ENCODE results near the gene TPM1.

The TPM1 gene

GRCh38 chr15:63080634-63081250 lies 38.2 kb downstream of the TPM1 start:
- DNase-seq (ENCODE audit: low read depth): no peak
- no peak overlapping the region for H3K4me3 ChIP-seq (ENCODE audit: low read depth, low read length)
- TF ChIP-seq CTCF (conservative IDR thresholded peaks at IDR 0.05; ENCODE audit: low read depth, low read length): no peak

GRCh38 chr15:63082366-63082765 lies 39.8 kb downstream of the TPM1 start:
- no peak for TF ChIP-seq CTCF (conservative IDR thresholded peaks at IDR 0.05; ENCODE audit: low read depth, low read length)
- DNase-seq (ENCODE audit: low read depth): no peak
- no peak overlapping the region for H3K4me3 ChIP-seq (ENCODE audit: low read depth, low read length)

DNA sequence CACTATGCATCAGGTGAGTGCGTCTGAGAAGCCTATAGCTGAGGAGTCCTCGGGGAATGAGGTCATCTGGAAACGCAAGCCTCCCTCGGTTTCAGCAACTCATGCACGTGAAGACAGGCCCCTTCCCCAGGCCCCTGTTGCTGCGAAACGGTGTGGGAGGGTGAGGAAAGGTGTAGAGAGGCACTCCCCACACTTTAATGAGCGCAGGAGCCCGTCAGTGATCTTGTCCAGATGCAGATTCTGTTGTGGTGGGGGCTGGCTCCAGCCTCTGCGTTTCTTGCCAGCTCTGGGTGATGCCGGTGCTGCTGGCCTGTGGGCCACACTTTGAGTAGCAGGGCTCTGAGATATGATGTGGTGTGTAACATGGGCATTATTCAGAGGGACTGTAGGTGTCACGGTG lies 40.5 kb downstream of the TPM1 start:
- no peak for DNase-seq (ENCODE audit: low read depth)
- no peak for TF ChIP-seq CTCF (conservative IDR thresholded peaks at IDR 0.05; ENCODE audit: low read depth, low read length)
- no peak overlapping the region for H3K4me3 ChIP-seq (ENCODE audit: low read depth, low read length)

DNA sequence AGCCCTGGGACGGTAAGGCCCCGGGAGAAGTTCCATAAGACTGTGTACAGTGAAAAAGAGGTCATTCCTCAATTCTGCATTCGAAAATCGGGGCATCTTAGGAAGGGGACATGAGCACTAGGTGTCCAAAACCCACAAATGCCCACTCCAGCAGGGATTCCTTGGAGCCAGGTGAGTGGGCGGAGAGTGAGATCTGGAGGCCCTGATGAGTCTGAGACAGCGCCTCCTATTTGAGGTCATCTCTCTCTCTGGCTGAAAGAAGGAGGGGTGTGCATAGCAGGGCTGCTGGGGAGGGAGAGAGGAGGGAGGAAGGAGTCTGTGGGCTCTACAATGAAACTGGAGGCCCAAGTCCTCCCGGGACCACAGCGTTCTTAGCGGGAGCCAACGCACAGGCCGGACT lies 41.0 kb downstream of the TPM1 start:
- no peak overlapping the region for H3K4me3 ChIP-seq (ENCODE audit: low read depth, low read length)
- no peak for TF ChIP-seq CTCF (conservative IDR thresholded peaks at IDR 0.05; ENCODE audit: low read depth, low read length)
- DNase-seq (ENCODE audit: low read depth): no peak

- DNase-seq (ENCODE audit: low read depth): no peak
- H3K4me3 ChIP-seq (ENCODE audit: low read depth, low read length): no peak overlapping the region
- no peak for TF ChIP-seq CTCF (conservative IDR thresholded peaks at IDR 0.05; ENCODE audit: low read depth, low read length)
These were observed 42.3 kb downstream of the TPM1 start for GRCh38 chr15:63084806-63085205.

DNA sequence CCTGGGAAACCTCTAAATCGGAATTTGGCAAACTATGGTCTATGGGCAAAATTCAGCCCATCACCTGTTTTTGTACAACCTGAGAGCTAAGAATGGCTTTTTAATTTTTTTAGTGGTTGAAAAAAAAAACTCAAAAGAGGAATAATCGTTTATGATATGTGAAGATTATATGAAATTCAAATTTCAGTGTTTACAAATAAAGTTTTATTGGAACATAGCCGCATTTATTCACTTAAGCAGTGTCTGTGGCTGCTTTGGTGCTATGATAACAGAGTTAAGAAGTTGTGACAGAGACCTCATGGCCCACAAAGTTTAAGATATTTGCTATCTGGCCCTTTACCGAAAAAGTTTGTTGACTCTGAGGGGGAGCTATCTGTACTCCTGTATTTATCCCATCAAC lies 42.7 kb downstream of the TPM1 start:
- DNase-seq (ENCODE audit: low read depth): no peak
- no peak overlapping the region for H3K4me3 ChIP-seq (ENCODE audit: low read depth, low read length)
- no peak for TF ChIP-seq CTCF (conservative IDR thresholded peaks at IDR 0.05; ENCODE audit: low read depth, low read length)

- no peak overlapping the region for H3K4me3 ChIP-seq (ENCODE audit: low read depth, low read length)
- DNase-seq (ENCODE audit: low read depth): no peak
- no peak for TF ChIP-seq CTCF (conservative IDR thresholded peaks at IDR 0.05; ENCODE audit: low read depth, low read length)
These were observed 43.7 kb downstream of the TPM1 start for GRCh38 chr15:63086271-63086670.

Measured in choroid plexus epithelial cell (primary cell).